DMS153 (cell line): Measurements from ENCODE around the gene RALGAPA2.

Source experiments
- DNase-seq: peaks from one replicate; lab custom pipeline; 2025; lab: John Stamatoyannopoulos, UW

The RALGAPA2 gene

DNA sequence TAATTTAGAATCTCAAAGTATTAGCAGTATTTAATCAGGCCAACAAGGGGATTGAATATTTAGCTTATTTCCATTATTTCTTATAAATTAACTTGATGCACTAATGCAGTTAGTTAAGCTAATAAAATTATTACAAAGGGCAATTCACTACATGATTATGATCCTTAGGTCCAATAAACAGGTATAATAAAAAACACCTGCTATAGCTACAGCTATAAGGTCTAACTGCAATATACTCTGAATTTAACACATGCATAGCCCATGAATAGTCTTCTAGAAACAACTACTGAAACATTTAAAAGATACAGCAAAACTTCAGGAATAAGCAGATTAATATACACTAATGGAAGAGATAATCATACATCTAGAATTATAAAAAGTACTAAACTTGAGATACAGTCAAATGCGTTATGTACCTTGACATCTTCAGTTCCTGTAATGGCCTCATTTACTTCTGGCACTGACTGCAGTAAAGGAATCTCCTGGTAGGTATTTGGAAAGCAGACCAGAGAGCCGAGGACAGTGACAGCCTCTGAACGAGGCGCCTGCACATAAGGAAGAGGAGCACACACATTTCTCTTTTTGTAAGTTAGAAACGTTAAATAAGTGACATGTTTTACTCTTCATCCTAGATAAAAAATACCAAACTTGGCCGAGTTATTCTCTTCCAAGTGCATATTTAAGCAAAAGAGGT, 176.1 kb downstream of the RALGAPA2 start:
- no peak for DNase-seq

DNA sequence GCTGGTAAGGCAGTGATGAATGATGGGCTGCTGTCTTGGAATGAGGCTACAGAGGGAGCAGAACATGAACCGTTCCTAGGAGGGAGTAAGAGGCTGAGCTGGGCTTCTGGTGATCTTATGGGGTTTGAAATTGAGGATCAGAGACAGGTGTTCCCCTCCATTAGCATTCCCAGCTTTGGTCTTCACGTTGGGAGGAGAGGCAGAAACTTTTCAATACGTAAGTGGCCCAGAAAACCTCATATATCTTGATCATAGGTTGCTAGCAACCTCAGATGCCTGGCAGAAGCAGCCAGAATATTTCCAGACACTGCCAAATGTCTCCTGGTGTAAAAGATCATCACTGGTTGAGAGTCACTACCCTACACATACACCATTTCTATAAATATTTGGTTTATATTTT, 177.4 kb downstream of the RALGAPA2 start:
- DNase-seq, result no peak

DNA sequence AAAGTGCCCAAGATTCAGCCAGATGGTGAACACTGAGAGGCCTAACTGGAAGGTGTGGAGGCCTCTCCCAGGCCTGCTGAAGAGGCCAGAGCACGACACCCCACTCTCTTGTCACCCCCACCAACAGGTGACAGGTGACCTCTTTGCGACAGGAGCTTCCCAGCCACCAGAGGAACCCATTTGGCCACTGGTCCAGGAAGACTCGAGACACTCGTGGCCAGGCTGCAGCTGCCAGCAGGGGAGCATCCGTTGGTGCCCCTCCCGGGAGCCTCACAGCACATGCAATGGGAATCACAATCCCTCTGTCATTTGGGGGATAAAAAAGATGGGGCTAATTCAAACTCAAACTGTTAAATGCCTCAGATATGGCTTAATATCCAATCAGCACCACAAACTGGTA, 181.2 kb downstream of the RALGAPA2 start:
- DNase-seq, result no peak

DNA sequence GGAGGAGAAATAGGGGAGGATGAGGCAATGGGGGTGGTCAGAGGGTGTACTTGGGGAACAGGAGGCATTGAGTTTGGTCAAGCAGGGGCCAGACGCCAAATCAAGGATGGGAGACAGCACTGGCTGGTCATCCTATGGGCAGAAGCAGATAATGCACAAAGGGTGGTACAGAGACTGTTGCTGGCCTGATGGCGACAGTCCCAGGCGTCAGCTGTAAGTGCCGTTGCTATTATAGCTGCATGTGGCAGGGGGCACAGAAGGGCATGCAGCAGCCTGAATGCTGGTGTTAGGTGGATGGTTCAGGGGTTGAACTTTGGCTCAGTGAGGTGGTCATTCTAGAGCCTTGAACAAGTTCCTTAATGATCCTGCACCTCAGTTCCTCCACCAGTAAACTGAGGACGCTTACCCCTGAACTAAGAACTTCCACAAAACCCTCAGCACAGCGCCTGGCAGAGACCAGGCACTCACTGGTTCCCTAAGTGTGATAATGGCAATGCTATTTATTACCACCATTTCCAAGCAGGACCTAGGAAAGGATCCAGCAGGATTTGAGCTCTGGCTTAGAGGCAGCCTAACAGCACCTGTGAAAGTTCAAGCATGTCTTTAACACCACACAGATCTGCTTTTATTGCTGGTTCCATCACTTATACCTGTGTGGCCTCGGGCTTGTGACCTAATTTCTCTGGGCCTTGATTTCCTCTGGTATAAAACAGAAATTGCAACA, 181.9 kb downstream of the RALGAPA2 start:
- DNase-seq, result no peak

DNA sequence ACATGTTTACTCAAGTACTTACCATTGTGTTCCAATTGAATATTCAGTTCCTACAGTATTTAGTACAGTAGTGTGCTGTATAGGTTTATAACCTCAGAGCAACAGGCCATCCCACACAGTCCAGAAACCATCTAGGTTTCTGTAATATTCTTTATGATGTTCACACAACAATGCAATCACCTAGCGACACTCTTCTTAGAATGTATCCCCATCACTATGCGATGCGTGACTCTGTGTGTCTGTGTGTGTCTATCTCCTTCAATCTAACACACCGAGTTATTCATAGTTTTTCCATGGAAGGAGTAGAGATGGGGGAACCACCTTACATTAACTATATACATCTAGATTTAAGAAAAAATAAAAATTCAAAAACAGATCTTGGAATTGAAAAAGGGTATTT, 182.8 kb downstream of the RALGAPA2 start:
- DNase-seq, result no peak

DNA sequence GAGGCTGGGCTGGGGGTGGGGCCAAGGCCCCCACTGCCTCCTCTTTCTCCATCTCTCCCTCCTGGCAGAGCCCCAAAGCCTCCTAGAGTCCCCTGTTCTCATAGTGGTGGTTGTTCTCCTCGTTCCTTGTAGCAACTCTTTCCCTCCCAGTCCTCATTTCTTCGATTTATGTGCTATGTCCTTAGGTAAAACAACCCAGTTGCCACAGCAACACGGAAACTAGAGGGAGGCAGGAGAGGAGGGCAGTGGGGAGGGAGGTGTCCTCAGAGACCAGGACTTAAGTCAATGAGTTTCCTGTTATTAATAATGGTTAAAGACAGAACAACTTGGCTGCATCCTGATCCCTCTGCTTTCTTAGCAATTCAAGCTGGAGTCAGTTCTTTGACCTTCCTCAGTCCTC, 183.6 kb downstream of the RALGAPA2 start:
- DNase-seq, result no peak

DNA sequence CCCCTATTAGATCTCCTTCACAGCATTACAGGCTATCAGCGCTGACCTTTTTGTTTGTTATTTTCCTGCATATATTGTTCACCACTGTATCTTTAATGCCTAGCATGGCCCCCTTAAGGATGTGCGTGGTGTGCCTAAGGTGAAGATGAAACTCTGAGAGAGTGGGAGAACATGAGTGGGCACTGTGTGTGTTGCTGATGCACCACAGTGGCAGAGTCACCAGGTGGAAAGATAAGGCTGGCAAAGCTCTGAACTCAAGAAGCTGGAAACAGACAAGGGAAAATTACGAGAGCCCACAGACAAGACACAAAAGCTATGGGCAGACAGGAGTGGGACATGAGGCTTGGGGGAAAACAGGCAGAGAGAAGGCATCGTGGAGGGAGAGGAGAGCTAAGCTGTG, 184.8 kb downstream of the RALGAPA2 start:
- no peak for DNase-seq

DNA sequence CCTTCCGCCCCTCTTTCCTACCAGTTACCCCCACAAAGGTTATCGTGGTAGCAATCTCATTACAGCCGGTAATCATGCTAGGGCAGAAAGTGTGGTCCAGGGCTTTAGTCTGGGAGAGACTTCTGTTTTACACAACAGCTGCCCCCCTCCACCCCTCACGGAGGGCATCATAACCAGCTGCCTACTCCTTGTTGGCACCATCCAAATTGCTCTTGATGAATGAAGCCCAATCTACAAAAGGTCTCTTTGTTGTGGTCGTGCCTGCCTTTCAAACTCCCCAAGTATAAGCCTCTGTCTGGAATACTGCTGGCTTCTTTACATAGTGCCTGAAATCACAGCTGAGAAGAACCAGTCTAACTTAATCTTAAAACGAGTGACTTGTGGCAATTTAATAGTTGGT, 186.7 kb downstream of the RALGAPA2 start:
- DNase-seq, result no peak

DNA sequence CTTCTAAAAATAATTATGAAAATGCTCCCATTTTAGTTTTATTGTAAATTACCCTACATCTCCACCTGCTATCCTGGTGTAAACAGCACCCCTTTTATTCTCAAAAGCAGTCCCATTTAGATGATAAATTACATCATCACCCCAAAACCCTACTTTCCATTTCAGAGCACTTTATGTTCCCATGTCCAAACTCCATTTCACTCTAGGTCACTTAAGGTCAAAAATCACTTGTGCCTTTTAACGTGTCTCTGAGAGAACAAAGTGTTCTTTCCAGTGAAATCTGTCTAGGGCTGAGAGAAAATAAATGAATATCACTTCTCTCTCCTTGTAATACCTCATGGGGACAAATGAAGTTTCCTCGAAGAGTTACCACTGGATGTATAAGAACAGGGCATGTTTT, 187.2 kb downstream of the RALGAPA2 start:
- no peak for DNase-seq

DNA sequence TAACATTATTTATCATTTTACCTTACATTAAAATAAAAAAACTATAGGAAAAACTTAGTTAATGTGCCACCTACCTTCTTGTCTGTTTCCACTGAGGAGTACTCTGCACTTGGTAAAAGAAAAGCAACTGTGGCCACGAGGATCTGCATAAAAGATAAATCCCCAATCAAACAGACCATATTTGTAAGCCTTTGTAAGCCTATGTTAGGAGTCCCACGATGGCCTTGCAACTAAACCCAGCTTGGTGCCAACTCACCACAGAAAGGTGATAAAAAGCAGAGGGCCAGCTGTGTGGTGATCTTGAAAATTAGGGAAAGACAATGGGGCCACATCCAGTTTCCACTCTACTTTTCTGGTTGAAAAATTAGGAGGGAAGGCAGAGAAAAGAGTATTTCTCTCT, 187.7 kb downstream of the RALGAPA2 start:
- no peak for DNase-seq

DNA sequence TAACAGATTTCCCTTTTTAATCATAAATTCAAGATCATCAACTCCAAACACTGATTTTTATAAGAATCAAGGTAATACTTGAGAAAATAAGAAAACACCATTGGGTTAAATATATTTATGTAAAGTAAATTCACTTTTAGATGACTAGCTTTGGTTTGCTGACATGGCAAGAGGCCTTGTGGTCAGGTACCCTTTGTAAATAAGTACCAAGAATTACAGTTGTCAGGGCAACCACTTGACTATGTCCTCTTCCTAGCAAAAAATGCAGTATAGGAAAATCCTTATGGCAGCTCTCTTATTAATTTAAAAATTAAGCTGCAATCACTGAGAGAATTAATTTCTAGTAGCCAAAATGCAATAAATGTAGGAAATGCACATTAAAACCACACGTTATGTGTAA, 190.7 kb downstream of the RALGAPA2 start:
- no peak for DNase-seq

DNA sequence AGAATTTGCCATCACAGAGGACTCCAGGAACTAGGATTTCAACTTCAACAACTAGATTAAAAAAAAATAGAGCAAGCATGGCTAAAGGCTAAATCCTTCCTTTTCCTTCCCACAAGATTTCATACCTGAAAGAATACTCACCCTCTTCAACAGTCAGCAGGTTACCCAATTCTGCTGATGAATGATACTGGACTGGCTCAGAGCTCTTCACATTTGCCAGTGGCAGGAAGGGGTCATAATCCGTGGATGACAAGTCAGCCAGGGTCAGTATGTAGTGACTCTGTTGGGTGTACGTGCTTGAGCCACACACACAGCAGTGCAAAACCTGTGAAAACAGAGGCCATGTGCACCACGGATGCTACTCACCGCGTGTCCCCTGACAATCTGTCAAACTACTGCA, 191.7 kb downstream of the RALGAPA2 start:
- no peak for DNase-seq

DNA sequence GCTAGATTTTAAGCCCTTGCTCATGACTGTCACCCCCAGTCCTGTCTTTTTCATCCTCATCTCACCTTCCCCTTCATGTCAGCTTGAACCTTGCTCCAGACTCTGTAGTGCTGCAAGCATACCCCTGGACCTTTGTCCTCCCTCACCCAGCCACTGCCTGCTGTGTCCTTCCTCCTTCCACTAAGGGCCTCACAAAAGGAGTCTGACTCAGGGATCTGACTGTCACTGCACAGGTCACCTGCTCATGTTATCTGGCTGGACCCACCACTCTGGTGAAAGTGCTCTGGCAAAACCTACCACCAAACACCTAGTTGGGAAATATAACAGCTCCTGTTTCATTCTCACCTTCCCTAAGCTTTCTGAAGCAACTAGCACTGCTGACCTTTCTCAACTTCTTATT, 193.2 kb downstream of the RALGAPA2 start:
- no peak for DNase-seq

DNA sequence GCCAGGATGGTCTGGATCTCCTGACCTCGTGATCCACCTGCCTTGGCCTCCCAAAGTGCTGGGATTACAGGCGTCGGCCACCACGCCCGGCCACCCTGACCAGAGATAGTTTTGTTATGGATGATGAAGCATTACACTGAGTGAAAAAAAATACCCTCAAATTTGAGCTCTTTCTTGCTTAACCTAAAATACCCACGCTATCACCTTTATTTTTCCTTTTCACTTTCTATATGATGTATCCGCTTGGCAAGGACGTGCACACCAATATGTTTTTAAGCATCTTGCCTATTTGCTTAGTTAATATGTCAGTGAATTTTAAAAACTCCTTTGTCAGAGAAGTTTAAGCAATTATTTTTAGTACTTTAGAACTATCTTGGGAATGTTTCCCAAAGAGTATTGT, 194.2 kb downstream of the RALGAPA2 start:
- DNase-seq, result no peak

DNA sequence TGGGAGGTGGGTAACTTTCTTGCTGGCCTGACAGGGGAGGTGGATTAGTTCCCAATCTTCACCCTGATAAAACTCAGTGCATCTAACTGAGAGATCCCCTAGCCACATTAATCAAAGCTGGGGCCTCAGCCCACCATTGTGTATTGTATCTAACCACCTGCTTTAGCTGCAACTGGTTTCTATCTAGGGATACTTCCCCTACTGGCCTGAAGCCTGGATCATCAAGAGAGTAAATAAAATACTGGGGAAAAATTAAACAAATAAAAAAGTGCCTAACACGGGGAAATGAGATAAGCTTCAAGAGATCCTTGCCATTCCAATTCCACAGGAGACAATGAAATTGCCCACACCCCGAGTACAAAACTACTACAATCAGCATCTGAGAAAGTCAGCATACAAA, 195.1 kb downstream of the RALGAPA2 start:
- DNase-seq, result no peak

DNA sequence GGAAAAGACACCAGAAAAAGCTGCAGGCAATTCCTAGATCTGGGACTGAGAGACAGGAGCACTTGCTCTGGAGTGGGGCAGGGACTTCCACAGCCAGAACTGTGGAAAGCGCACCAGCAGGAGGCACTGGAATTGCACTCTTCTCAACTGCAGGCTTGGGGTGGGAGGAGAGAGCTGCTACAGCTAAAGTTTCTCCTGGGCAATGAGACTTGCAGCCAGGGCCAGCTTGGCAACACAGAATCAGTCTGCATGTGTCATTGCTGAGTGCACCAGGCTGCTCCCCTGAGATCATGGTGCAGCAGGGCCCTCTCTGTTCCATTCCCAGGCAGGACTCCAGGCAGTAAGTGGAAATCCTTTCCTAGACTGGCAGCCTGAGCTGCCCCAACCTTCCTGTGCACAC, 198.7 kb downstream of the RALGAPA2 start:
- no peak for DNase-seq

DNA sequence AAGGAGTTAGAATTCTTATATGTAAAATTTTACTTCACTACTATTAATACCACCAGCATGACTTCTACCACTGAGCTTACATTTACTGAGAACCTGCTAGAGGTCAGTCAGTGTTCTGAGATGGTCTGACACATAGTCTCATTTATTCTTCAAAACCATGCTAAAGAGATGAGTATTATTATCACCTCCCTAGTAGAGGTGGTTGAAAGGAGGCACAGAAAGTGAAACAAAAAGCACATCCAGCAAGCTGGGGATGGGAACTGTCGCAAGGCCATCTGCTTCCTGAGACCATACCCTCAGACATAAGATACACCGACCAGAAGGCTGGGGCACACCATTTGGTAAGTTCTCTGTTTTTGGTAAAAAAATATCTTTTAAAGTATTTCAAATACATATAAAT, 206.9 kb downstream of the RALGAPA2 start:
- DNase-seq, result no peak

DNA sequence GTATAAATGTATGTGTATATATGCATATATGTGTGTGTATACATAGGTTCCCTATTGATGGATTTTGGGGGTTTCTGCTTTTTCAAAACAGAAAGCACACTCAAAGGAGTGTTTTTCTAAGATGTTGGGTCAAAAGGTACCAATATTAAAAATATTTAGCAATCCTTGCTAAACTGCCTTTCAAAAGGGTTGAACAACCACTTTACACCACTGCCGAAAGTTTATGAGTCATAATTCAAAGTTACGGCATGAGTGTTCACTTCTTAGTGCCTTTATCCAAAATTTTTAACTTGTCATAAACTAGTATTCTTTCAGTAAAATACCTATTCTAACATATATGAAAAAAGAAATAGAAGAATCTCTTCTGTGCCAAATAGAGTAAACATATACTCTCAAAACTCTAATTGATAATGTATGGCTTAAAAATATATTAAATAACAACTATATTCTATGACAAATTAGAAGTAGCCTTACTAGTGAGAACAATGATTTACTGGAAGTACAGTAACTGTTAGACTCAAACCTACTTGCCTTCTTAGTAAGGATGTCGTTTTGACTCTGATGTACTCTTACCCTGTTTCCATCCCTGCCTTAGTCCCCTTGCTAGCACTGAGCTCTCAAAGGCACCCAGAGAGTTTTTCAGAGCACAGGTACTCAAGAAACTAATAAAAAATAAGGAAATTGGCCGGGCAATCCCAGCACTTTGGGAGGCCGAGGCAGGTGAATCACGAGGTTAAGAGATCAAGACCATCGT, 208.5 kb downstream of the RALGAPA2 start:
- DNase-seq, result no peak

DNA sequence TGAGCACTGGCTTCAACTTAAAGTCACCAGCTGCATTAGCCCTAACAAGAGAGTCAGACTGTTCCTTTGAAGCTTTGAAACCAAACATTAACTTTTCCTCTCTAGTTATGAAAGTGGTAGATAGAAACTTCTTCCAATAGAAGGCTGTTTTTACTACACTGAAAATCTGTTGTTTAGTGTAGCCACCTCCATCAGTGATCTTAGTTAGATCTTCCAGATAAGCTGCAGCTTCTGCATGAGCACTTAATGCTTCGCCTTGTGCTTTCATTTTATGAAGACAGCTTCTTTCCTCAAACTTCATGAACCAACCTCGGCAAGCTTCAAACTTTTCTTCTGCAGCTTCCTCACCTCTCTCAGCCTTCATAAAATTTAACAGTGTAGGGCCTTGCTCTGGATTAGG, 211.3 kb downstream of the RALGAPA2 start:
- DNase-seq, result no peak

DNA sequence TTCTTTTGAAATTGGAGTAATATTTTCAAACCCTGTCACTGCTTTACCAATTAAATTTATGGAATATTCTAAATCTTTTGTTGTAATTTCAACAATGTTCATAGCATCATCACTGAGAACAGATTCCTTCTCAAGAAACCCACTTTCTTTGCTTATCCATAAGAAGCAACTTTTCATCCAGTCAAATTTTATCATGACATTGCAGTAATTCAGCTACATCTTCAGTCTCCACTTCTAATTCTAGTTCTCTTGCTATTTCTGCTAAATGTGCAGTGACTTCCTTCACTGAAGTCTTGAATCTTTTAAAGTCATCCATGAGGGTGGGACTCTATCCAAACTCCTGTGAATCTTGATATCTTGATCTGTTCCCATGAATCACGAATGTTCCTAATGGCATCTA, 212.1 kb downstream of the RALGAPA2 start:
- DNase-seq, result no peak

DNA sequence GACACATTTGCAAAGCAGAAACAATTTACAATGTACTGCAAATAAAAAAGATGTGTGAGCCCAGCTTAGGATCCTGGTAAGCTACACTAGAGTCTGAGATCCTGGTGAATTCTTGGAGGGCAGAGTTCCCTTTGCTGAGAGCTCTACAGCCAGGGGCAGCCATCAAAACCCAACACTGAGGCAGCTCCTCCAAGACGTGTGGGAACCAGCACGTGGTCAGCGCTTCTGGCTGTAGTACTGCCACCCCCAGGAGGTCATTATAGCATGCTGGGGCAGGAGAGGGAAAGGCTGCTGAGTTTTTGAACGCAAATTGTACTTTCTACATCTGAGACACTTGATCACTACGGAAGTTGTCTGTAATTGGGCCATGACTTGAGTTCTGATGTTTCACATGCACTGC, 213.0 kb downstream of the RALGAPA2 start:
- no peak for DNase-seq

DNA sequence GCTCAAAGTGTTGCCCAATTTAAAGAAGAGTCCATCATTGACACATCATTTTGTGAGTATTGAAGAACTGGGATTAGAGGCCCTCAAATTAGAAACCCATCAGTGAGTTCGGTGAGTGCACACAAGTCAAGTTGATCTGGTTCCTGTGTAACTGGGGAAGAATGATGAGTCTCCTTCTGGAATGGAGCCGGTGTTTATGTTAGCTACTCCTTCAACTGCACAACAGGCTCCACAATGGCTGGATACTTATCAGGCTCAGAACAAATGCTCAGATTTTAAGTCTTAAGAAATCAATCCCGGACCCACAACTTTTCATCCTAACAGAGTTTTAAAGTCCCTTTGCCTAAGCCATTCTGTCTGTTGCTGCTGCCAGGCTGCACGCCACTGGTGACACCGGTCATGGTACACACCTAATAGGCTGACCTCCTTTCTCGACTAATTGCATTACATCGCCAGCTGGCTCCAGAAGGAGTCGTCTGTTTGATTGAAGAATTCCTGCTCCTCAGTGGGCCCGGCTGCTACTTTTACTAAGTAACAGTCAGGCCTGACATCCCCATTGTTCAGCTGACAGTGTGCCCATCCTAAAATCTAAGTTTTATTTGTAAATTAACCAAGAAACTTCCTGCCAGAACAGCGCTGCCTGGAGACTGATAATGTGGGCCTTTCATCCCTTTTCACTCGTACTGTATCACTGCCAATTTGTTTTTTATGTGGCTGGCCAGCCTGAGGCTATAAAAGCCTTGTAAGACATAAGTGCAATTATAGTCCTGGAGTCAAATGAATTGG, 214.2 kb downstream of the RALGAPA2 start:
- DNase-seq, result peak; percentile 25
